Progenitor cell of endocrine pancreas (in vitro differentiated cells): ENCODE measurements around the gene PCDHGA4. TPM values are rescaled to one million over a fixed set of nuclear protein-coding genes. Genes with fewer than 3 reads are reported as not detected.

Experiments
- DNase-seq: peaks from one replicate; pipeline ENCODE4 v3.0.0; 2021; ENCODE audit warnings: low spot score; ENCODE audit not compliant: unreplicated experiment
- H3K27ac Mint-ChIP-seq: 2 replicates; pipeline ENCODE4 v1.8.0; 2021; ENCODE audit warnings: mild to moderate bottlenecking, moderate library complexity, mixed read lengths
- H3K27me3 Mint-ChIP-seq: 2 replicates; pipeline ENCODE4 v1.8.0; 2021; ENCODE audit warnings: mixed read lengths
- H3K36me3 Mint-ChIP-seq: 2 replicates; pipeline ENCODE4 v1.8.0; 2022; ENCODE audit warnings: mixed read lengths; ENCODE audit not compliant: insufficient read depth
- H3K4me1 Mint-ChIP-seq: 2 replicates; pipeline ENCODE4 v1.8.0; 2021; ENCODE audit warnings: low read depth, mixed read lengths
- H3K4me3 Mint-ChIP-seq: 2 replicates; pipeline ENCODE4 v1.8.0; 2021; ENCODE audit warnings: low read depth, mild to moderate bottlenecking, moderate library complexity, mixed read lengths
- H3K9me3 Mint-ChIP-seq: 2 replicates; pipeline ENCODE4 v1.8.0; 2021; ENCODE audit warnings: low read depth, mixed read lengths
- CTCF ChIP-seq: fragments of 200-600 bp; sonication (generic); IDR thresholded peaks from one replicate; pipeline ENCODE4 v1.5.0; 2021; ENCODE audit warnings: antibody characterized with exemption, mild to moderate bottlenecking; ENCODE audit not compliant: unreplicated experiment
- total RNA-seq: library from RNA; stranded (reverse); gene quantifications from 2 replicates; pipeline ENCODE4 v1.2.1, GENCODE V29; 2021

PCDHGA4 gene
- total RNA-seq, 1 donor from 2014 or later, result 0.96 TPM

DNA sequence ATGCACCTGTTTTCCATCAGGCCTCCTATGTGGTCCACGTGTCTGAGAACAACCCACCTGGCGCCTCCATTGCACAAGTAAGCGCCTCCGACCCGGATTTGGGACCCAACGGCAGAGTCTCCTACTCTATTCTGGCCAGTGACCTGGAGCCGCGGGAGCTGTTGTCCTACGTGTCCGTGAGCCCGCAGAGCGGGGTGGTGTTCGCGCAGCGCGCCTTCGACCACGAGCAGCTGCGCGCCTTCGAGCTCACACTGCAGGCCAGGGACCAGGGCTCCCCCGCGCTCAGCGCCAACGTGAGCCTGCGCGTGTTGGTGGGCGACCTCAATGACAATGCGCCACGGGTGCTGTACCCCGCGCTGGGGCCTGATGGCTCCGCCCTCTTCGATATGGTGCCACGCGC is 3.2 kb upstream of the PCDHGA4 start:
- H3K36me3 Mint-ChIP-seq, result peaks cover 10% of the 10 kb centered on the region
- no peaks in the 10 kb centered on the region for H3K4me1 Mint-ChIP-seq
- no peak for DNase-seq
- H3K4me3 Mint-ChIP-seq, result no peak overlapping the region
- H3K27me3 Mint-ChIP-seq, result no peaks in the 10 kb centered on the region
- H3K27ac Mint-ChIP-seq, result no peak overlapping the region
- no peak for TF ChIP-seq CTCF
- peaks cover 38% of the 10 kb centered on the region for H3K9me3 Mint-ChIP-seq

DNA sequence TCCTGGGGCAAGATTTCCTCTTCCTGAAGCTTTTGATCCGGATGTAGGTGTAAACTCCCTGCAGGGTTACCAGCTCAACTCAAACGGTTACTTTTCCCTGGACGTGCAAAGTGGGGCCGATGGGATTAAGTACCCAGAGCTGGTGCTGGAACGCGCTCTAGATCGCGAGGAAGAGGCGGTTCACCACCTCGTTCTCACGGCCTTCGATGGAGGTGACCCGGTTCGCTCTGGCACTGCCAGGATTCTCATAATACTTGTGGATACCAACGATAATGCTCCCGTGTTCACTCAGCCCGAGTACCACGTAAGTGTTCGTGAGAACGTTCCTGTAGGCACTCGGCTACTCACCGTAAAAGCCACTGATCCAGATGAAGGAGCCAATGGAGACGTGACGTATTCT is 820 bp downstream of the PCDHGA4 start:
- H3K9me3 Mint-ChIP-seq, result peaks cover 42% of the 10 kb centered on the region
- H3K36me3 Mint-ChIP-seq, result peaks cover 14% of the 10 kb centered on the region
- DNase-seq, result no peak
- H3K27me3 Mint-ChIP-seq, result no peaks in the 10 kb centered on the region
- no peak overlapping the region for H3K27ac Mint-ChIP-seq
- TF ChIP-seq CTCF, result no peak
- H3K4me1 Mint-ChIP-seq, result no peaks in the 10 kb centered on the region
- H3K4me3 Mint-ChIP-seq, result no peak overlapping the region

DNA sequence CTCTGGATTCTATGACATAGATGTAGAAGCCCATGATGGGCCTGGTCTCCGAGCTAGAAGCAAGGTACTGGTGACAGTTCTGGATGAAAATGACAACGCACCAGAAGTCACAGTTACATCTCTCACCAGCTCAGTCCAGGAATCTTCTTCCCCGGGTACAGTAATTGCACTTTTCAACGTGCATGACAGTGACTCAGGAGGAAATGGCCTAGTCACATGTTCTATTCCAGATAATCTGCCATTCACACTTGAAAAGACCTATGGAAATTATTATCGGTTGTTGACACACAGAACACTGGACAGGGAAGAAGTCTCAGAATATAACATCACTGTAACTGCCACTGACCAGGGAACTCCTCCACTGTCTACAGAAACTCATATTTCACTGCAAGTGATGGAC is 1.3 kb downstream of the PCDHGA4 start:
- Mint-ChIP-seq H3K27ac (no peak overlapping the region), H3K4me1 (no peaks in the 10 kb centered on the region), H3K36me3 (peaks cover 19% of the 10 kb centered on the region), H3K9me3 (peaks cover 47% of the 10 kb centered on the region), H3K4me3 (no peak overlapping the region), H3K27me3 (no peaks in the 10 kb centered on the region)
- TF ChIP-seq CTCF, result no peak
- DNase-seq, result no peak

- no peak for DNase-seq
- no peak for TF ChIP-seq CTCF
- no peaks in the 10 kb centered on the region for H3K4me1 Mint-ChIP-seq
- H3K27ac Mint-ChIP-seq, result no peak overlapping the region
- H3K27me3 Mint-ChIP-seq, result no peaks in the 10 kb centered on the region
- H3K36me3 Mint-ChIP-seq, result peaks cover 21% of the 10 kb centered on the region
- peaks cover 50% of the 10 kb centered on the region for H3K9me3 Mint-ChIP-seq
- H3K4me3 Mint-ChIP-seq, result no peak overlapping the region
These were observed 2.1 kb downstream of the PCDHGA4 start for GRCh38 chr5:141356950-141357349.

DNA sequence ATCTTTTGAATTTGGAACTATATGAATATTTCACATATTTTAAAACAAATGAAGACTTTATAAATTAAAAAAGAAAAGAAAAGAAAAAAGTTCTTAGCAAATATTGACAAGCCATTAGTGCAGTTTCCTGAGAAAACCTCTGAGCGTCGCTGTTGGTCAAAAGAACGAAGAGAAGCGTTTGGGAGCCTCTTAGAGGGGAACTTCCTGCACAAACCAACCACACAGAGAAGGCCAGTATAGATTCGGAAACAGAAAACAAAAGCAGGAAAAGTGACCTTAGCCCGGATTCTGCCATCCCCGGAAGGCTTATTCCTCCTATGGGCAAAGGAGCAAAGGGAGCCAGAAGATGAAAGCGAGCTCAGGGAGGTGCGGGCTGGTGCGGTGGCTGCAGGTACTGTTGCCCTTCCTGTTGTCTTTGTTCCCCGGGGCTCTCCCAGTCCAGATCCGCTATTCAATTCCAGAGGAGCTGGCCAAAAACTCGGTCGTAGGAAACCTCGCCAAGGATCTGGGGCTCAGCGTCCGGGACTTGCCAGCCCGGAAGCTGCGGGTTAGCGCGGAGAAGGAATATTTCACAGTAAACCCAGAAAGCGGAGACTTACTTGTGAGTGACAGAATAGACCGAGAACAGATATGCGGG is 5.1 kb downstream of the PCDHGA4 start, which contains the start of gene PCDHGB2:
TSS of gene PCDHGB2 (plus strand) at position 205 of the 637 bp plus-strand sequence. CDS start at position 347, 142 bp downstream.
- peaks cover 56% of the 10 kb centered on the region for H3K9me3 Mint-ChIP-seq
- H3K4me3 Mint-ChIP-seq, result no peak within 1 kb of the TSS
- no peaks in the 10 kb centered on the region for H3K4me1 Mint-ChIP-seq
- H3K36me3 Mint-ChIP-seq, result peaks cover 22% of the 10 kb centered on the region
- no peaks in the 10 kb centered on the region for H3K27me3 Mint-ChIP-seq
- DNase-seq, result no peak
- no peak within 1 kb of the TSS for H3K27ac Mint-ChIP-seq
- TF ChIP-seq CTCF, result no peak
